Measurements from ENCODE around the gene SERGEF.

- TF ChIP-seq CTCF (conservative IDR thresholded peaks at IDR 0.05 in 1 of 2, IDR thresholded peaks at IDR 0.05 in 1 of 2; ENCODE audit: extremely low read depth in 1 of 2, insufficient read depth in 1 of 2, low read depth in 1 of 2, low read length in 2 of 2) (no peak), EZH2 (IDR thresholded peaks at IDR 0.05; ENCODE audit: borderline replicate concordance, low read length) (no peak)
These were observed 264.8 kb downstream of the SERGEF start for GRCh38 chr11:17748044-17748443.

Measured in mammary epithelial cell (primary cell).